ENCODE measurements around the gene QSOX2.

The QSOX2 gene

DNA sequence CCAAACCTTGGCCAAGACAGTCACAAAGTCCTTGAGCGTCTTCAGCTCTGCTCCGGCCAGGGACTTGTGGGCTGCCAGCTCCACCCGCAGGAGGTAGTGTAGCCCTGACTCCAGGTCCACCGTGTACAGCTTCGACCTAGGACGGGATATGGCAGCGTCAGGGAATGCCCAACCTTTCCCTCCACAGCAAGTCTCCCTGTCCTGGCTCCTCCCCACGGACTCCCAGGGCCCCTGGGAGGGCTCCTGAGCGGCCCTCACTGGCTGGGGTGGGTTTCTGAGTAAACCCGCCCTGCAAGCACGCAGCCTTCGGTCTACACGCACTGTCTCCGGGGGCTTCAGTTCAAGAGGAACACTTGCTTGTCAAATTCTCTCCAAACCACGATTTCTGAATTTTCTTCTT lies 26.9 kb downstream of the QSOX2 start:
- DNase-seq: no peak

DNA sequence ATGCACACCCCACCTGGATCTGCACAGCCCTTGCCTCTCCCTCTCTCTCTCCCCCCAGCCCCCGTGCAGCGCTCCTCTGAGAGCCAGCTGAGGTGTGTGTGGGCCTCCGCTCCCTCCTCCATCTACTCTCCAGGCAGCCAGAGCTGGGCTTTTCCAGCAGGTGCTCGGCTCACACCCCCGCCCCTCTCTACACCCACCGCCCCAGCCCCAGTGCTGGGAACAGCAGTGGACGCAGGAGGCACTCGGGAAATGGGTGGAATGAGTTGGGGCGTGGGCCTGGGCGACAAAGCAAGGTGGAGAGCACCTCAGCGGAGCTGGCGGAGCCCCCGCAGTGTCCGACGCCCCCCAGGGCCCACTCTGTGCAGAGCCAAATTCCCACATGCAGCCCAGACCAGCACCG lies 27.3 kb downstream of the QSOX2 start:
- DNase-seq: no peak

DNA sequence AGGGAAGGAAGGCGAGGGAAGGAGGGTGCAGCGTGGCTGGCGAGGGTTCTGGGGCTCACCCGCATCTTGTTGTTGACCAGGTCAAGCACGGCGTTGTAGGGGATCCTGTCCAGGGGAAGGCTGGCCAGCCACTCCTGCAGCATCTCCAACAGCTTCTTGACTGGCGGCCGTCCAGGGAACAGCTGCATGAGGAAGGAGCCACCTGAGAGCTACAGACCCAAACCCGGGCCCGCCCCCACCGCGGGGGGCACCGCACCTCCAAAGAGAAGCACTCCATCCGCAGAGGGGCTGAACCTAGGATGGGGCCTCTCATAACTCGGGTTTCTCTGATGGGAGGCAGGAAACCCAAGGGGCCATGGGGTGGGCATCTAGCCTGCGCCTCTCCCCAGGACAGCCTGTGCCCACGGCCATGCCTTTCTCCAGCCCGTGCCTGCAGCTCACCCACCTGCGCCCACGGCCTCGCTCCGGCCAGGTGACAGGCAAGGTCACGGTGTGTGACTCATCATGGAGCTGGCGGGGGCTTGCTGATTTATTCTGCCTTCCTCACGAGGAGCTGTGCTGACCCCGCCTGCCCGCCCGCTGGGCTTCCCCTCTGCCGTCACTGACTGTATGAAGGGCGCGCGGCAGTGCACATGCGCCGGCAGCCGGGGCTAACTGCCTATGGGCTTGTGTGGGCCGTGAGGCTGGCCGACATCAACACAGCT lies 28.9 kb downstream of the QSOX2 start:
- no peak for DNase-seq

DNA sequence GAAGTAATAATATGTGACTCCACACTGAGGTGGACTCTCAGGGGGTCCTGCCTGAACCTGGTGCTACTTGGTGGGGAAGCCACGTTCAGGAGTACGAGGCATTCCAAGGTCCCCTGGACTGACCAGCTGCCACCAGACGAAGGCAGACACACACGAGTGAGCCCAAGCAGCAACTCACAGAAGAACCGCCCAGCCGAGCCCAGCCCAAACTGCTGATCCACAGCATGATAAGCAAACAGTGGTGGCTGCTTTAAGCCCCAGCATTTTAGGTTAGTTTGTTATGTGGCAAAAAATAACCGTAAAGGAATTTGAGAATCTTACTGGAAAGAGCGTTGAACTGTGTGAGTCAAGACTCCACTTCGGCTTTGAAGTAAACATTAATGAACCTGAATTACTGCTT lies 31.9 kb downstream of the QSOX2 start:
- DNase-seq: no peak

DNA sequence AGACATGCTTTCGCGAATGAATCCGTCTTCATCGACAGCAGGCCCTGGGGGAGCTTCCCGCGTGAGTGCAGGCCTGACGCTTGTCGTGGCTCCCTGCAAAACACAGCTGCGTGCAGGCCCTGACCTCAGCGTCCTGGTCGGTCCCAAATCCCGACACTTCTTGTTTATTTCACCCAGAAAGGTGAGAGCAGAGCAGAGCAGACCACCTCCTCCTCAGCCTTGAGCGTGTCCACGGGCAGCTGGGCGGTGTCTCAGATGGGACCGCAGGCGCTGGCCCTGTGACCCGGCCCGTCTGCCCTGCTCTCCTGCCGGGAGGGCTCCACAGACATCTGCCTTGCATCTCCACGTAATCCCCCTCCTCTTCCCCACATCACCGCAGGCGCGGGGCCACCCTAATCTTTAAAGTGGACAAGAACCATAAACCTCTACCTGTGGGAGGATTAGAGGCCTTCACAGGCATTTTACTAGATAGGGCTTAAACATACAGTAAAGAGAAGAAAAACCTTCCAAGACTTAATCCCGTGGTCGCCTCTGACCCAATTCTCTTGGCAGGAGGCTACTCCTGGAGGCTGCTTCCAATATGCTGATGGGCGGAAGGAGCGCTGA lies 33.2 kb downstream of the QSOX2 start:
- no peak for DNase-seq

DNA sequence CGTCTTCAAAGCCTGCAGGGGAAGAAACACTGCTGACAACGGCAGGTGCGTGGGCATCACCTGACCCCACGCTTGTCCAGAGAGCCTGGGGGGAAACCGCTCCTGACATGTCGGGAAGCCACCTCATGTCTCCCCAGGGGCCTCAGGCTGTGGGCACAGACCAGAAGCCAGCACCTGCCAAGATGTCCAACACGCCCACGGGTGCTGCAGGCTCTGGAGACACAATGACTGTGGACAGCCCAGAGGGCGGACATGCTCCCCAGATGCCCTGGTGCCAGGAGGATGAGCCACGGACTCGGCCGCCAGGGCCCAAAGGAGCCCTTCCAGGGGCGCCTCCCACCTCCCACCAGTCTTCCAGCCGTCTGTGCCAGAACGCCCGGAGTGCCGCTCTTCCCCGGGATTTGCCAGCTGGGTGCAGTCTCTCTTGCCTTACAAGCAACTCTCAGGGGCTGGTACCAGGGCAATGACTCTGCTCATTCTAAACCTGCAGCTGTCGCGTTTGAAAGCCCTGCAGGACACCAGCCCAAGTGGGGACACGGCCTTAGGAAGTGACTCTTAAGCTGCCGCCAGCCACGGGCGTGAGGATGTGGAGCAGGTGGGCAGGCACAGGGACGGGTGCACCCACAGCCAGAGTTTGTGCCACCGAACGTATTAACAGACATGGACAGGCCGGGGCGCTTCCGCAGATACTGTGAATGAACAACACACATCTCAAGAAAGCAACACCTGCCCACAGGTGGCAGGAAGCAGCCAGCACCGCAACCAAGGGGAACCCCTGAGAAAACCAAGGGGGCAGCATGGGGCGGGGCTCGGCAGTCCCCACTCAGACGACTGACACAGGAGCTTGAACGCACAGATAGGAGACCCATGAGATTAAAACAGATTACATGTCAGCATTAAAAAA lies 33.9 kb downstream of the QSOX2 start:
- DNase-seq: no peak

DNA sequence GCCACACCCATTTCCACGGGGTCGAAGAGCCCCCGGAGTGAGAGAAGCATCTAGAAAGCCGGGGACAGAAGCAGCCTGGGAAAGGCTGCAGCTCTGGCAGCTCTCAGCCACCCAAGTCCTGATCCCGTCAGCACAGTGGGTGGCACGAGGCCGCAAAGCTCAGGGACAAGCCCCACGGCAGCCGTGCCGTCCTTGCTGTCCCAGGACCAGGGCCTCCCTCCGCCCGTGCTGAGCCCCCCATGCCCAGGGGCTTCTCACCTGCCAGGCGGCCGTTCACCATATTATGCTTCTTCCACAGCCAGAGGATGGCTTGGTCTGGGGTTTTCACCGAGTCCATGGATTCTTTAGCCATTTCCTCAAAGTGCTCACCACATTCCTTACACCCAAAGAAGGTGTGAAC lies 34.6 kb downstream of the QSOX2 start:
- DNase-seq: no peak

DNA sequence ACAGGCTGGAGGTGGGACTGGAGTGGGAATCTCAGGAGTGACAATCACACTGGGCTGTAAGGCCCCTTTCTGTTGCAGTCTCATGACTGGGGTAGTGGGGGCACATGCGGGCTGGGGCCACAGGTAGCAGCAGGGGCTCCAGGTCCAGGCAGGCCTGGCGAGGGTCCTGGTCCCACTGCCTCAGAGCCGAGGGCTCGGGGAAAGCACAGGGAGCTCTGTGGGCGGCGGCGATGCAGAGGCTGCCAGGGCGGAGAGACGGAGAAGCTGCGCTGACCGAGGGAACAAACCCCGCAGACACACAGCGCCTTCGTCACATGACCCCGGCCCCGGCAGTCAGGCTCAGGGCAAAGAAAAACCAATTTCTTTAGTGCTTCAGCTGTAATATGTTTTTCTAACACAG lies 35.3 kb downstream of the QSOX2 start:
- DNase-seq: no peak

DNA sequence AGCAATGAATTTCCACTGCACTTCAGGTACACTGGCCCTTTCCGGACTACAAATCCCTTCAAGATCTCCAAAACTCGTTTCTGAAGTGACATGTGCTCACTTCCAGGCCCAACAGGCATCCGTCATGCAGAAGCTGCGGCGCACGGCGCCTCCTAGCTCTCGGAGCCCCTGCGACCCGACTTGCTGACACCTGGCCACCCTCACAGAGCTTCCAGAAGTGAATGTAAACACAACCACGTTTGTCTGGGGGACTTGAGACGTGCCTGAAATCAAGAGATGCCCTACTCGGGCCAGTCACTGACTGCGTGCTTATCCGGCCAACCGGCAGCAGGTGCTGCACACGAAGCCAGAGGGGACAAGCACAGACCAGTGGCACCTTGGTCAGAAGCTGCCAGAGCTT lies 35.8 kb downstream of the QSOX2 start:
- DNase-seq: no peak

DNA sequence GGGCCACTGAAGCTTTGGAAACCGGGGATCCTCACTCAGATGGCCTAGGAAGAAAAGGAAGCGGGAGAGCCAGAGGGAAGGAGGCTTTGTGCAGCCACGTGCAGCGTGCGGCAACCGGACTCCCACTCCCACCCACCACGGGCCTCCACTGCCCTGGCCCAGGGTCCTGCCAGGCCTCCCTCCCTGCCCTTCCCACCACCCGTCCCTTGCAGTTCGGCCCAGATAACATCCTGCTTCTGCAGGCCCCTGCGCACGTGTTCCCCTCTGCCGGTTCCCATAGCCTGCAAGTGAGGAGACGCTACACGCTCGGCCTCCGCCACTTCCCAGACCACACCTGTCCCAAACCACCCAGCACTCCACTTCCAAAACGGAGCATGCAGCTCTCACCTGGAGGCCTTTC lies 36.4 kb downstream of the QSOX2 start:
- no peak for DNase-seq

DNA sequence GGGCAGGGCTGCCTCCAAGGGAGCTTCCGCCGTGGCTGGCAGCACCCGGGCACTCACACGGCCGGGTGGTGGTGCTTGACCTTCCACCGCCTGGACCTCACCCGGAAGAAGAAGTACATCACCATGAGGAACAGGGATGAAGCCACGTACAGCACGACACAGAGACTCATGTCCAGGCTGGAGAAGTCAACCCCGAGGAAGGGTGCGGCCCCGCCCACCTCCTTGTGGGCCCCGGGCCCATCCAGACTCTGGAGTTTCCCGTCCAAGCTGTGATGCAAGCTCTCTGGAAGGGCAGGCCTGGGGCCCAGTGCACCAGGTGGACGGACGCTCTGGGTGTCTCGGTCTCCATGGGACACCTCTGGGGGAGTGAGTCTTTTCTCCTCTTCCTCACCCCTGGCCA lies 36.9 kb downstream of the QSOX2 start:
- no peak for DNase-seq

DNA sequence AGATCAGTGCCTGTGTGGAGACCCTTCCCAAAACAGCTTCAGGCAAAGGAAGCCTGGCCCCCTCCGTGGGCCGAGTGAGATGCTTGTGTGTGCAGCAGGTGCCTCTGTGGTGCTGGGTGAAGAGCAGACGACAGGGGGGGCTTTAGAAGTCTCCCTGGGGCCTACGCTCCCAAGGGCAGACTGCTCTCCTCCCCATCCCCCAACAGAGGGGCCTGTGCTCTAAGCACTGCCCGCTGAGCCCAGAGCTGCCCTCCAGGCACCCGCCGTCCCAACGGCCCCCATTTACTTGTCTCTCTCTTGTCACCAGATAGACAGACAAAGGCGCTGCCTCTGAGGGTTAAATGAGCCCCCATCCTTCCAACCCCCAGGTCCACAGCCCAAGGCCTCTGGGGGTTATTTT lies 38.0 kb downstream of the QSOX2 start:
- DNase-seq: no peak

DNA sequence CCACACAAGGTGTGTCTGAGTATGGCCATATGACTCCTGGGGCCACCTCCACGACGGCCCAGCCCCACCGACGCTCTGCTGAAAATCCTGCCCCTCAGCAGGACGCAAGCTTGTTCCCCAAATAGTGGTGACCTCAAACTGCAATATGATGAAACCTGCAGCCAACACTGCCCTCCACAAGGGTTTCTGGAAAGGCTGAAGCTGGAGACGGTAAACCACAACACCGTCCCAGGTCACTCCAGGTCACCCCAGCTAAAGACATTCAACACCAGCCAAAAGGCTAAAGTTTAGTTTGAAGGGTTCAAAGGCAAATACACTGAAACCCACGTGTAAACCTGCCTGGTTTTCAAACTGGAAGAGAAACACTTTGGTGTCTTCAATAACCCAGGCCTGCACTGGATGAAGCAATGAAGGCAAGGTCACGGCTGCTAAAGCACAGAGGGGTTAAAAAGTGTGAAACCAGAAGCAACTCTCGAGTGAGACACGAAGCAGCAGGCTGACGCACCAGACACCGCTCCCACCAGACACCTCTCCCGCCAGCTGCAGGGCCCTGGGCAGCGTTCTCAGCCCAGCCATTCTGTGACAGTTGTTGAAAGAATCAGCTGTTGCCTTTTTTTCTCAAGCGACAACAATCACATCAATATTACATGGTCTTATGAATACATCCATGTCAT lies 38.9 kb downstream of the QSOX2 start:
- no peak for DNase-seq

DNA sequence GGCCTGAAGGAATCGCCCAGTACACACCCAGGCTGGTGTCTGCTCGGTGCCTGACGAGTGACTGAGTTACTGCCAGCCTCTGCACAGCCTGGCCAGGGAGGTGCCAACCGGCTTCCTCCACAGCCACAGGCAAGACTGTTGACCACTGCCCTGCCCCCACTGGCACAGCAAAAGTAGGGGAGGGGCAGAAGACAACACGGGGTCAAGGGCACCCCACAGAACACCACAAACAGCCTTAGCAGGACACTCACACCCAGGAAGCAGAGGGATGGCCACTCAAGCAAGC lies 40.0 kb downstream of the QSOX2 start:
- no peak for DNase-seq

DNA sequence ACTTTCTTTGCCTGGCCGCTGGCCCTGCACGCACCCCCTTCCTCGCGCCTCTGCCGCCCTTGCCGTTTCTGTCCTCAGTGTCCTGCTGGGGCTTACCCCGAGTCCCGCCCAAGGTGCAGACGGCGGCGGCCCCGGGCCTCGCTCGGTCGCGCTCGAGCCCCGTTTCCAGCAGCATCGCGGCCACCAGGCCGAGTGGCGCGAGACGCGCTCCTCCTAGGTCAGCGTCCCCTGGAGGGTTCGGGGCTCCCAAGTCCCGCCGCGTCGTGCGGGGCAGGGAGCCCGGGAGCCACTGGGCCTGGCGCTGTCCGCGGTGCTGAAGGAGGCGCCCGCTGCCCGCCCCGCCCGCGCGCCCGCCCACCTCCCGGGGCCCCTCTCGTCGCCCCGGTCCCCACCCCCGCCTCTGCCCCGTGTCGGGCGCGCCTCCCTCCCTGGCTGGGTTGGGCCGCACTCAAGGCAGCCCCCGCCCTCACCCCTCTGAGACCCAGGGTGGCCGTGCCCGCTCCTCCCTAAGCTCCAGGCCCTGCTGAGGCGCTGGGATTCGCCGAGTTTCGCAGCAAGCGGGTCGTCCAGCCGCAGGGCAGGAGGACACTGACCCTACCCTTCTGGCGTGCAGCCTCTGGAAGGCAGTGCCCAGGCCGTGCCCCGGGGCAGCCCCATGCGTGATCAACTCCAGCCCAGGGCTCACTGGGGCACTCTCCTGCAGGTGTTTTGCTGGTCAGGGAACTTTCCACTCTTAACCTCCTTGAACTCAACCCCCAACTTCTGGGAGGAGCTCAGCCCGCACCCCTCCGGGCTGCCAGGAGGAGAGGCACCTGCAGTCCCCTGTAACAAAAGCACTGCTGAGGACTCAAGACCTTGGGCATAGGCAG lies 40.5 kb downstream of the QSOX2 start, which contains the start of gene LHX3:
TSS of gene LHX3 (minus strand) at position 291 of the 869 bp plus-strand sequence. CDS start at position 175, 116 bp downstream.
- DNase-seq: no peak

DNA sequence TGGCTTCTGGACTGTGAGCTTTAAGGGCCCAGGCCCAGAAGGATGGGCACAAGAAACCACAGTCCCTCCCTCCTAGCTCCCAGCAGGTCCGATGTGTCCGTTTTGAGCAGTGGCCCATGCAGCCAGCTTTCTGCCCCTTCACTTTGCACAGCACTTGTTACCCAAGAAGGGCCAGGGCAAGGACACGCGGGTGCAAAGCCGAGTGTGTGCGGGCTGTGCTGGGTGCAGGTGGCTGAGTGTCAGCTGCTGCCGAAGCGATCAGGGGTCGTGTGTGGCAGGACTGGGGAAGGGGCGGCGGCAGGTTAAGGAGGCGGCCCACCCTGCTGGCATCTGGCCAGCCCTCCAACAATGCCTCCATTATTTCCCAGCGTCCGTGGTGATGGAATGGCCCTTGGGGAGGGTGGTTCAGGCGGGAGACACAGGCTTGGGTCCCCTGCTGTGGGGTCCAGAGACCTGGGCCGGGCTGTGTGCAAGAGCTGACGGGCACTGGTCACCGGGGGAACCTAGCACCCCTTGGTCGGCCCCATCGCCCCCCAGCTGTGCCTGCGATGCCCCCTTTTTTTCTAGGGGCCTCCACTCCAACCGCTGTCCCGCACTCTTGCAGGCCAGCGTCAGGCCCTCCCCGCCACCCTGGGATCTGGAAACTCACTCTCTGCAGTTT lies 41.3 kb downstream of the QSOX2 start:
- no peak for DNase-seq

DNA sequence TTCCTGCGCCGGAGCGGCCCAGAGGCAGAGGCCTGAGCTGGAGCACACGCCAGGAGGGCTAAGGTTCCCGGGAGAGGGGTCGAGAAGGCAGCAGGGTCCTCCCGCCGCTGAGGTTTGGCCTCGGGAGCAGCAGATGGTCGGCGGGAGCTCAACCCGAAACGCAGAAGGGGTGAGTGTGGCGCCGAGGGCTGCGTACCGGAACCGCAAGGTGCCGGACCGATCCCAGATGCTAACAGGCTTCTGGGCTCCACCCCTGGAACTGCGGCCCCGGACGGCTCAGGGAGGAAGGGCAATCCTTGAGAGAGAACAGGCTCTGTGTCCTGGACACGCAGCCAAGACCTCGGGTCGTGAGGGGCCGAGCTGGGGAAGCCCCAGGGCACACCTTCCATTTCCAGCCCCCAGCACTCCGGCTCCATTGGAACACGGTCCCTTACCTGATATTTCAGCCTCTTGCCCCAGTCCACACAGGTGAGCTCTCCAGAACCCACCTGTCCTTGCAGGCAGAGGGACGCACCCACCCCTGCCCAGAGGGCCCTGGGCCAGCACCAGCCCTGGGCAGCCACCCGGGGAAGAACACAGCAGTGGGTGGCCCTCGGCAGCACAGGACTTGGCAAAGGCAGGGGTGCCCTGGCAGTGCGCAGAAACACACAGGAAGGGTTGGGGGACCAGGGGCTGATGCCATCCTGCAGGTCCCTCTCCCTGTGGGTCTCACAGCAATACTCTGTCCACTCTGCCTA lies 42.0 kb downstream of the QSOX2 start:
- DNase-seq: no peak

DNA sequence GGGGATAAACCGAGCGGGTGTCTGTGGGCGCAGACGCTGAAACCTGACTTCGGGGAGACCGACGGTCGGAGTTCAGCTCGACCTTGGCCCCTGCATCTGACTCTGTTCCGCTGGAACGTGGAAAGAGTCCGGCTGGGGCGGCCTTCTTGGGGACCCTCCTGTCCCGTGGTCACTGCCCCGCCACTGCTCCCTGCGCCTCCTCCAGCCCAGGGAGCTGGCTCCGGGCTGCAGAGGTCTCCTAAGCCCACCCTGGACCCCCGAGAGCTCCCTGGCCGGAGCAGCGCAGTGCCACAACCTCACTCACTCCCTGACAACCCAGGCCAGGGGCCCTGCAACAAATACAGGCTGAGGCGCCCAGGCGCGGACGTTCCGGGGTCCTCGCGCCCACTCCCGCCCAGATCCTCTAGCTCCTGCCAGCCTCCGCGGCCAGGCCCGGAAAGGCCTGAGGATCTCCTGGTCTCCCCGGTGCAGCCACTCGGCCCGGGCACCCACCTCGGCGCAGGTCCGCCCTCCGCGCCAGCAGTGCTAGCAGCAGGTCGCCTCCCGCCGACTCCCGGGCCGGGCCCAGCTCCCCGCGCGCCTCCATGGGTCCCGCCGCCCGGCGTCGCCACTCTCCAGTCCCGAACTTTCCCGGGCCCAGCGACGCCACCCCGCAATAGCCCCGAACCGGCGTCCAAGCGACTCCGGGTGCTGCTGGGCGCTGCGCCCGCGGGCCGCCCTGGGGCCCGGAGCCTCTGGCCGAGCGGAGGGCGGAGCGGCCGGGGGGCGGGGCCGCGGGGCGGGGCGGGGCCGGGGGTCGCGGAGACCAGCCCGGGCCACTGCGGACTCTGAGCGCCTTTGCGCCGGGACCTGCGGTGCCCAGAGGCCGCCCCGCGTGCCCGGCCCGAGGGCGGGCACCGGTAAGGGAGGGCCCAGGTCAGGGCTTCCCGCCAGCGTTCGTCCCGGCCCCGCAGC lies 42.9 kb downstream of the QSOX2 start:
- DNase-seq: no peak

DNA sequence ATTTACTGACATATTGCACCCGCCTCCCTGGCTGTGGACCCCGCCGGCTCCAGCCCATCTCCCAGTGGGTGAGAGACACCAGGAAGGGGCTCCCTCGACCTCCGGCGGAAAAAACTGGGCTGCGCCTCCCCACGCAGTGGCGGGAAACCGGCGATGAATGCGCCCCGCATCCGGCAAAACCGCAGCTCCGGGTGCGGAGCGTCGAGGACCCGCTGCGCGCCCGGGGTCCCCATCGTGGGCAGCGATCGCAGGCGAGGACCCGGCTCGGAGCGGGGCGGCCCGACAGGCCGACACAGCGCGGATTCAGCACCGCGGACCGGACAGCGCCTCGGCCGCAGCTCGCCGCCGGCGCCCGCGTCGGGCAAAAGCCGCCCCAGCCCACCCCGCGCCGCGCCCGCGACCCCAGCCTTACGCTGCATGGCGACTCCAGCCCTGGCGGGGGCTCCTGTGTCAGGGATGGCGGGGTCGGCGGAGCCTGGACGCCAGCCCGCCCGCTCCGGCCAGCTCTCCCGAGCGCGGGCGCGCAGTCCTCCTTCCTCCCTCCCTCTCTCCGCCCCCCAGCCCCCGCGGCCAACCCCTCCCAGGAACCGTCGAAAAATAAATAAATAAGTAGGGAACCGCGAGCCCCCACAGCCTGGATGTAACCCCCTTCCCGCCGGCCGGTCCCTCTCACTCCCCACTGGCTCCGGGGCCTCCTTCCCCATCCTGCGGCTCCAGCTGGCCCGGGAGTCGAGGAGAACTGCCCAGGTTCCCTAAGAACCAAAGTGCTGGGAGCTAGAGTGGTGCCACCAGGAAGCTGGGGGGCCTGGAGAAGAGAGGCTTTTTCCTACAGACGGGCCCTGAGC lies 43.8 kb downstream of the QSOX2 start:
- DNase-seq: no peak
